Measurements from ENCODE around the gene CDCP2.

Gene CDCP2

GRCh38 chr1:54165146-54165545 is 12.3 kb upstream of the CDCP2 start:
- H3K4me1 ChIP-seq (ENCODE audit: control insufficient read depth, low read depth, low read length): no peaks in the 10 kb centered on the region
- no peak overlapping the region for H3K27ac ChIP-seq (ENCODE audit: low read length)
- no peak overlapping the region for H3K9ac ChIP-seq (ENCODE audit: low read length)
- no peaks in the 10 kb centered on the region for H3K27me3 ChIP-seq (ENCODE audit: control insufficient read depth, insufficient read depth, low read length)
- no peak overlapping the region for H3K4me3 ChIP-seq (ENCODE audit: low read length)
- no peaks in the 10 kb centered on the region for H3K36me3 ChIP-seq (ENCODE audit: control insufficient read depth, low read depth, low read length)
- H3K9me3 ChIP-seq (ENCODE audit: control insufficient read depth, low read depth, low read length): no peaks in the 10 kb centered on the region

GRCh38 chr1:54163573-54163972 is 10.8 kb upstream of the CDCP2 start:
- Histone ChIP-seq H3K9ac (ENCODE audit: low read length) (no peak overlapping the region), H3K9me3 (ENCODE audit: control insufficient read depth, low read depth, low read length) (no peaks in the 10 kb centered on the region), H3K4me3 (ENCODE audit: low read length) (no peak overlapping the region), H3K4me1 (ENCODE audit: control insufficient read depth, low read depth, low read length) (no peaks in the 10 kb centered on the region), H3K27me3 (ENCODE audit: control insufficient read depth, insufficient read depth, low read length) (no peaks in the 10 kb centered on the region), H3K27ac (ENCODE audit: low read length) (no peak overlapping the region), H3K36me3 (ENCODE audit: control insufficient read depth, low read depth, low read length) (no peaks in the 10 kb centered on the region)

GRCh38 chr1:54163051-54163450 is 10.3 kb upstream of the CDCP2 start:
- no peak overlapping the region for H3K4me3 ChIP-seq (ENCODE audit: low read length)
- H3K4me1 ChIP-seq (ENCODE audit: control insufficient read depth, low read depth, low read length): no peaks in the 10 kb centered on the region
- H3K9me3 ChIP-seq (ENCODE audit: control insufficient read depth, low read depth, low read length): no peaks in the 10 kb centered on the region
- H3K27me3 ChIP-seq (ENCODE audit: control insufficient read depth, insufficient read depth, low read length): no peaks in the 10 kb centered on the region
- H3K36me3 ChIP-seq (ENCODE audit: control insufficient read depth, low read depth, low read length): no peaks in the 10 kb centered on the region
- no peak overlapping the region for H3K27ac ChIP-seq (ENCODE audit: low read length)
- H3K9ac ChIP-seq (ENCODE audit: low read length): no peak overlapping the region

- H3K9ac ChIP-seq (ENCODE audit: low read length): no peak overlapping the region
- H3K36me3 ChIP-seq (ENCODE audit: control insufficient read depth, low read depth, low read length): no peaks in the 10 kb centered on the region
- no peaks in the 10 kb centered on the region for H3K9me3 ChIP-seq (ENCODE audit: control insufficient read depth, low read depth, low read length)
- H3K4me3 ChIP-seq (ENCODE audit: low read length): no peak overlapping the region
- no peaks in the 10 kb centered on the region for H3K4me1 ChIP-seq (ENCODE audit: control insufficient read depth, low read depth, low read length)
- no peaks in the 10 kb centered on the region for H3K27me3 ChIP-seq (ENCODE audit: control insufficient read depth, insufficient read depth, low read length)
- no peak overlapping the region for H3K27ac ChIP-seq (ENCODE audit: low read length)
Measured at GRCh38 chr1:54161495-54162168, 8.8 kb upstream of the CDCP2 start.

- Histone ChIP-seq H3K4me1 (ENCODE audit: control insufficient read depth, low read depth, low read length) (no peaks in the 10 kb centered on the region), H3K9ac (ENCODE audit: low read length) (no peak overlapping the region), H3K27me3 (ENCODE audit: control insufficient read depth, insufficient read depth, low read length) (no peaks in the 10 kb centered on the region), H3K27ac (ENCODE audit: low read length) (no peak overlapping the region), H3K36me3 (ENCODE audit: control insufficient read depth, low read depth, low read length) (no peaks in the 10 kb centered on the region), H3K4me3 (ENCODE audit: low read length) (no peak overlapping the region), H3K9me3 (ENCODE audit: control insufficient read depth, low read depth, low read length) (no peaks in the 10 kb centered on the region)
Measured at GRCh38 chr1:54160351-54160750, 7.6 kb upstream of the CDCP2 start.

GRCh38 chr1:54159733-54160316 is 7.0 kb upstream of the CDCP2 start:
- no peaks in the 10 kb centered on the region for H3K27me3 ChIP-seq (ENCODE audit: control insufficient read depth, insufficient read depth, low read length)
- H3K9ac ChIP-seq (ENCODE audit: low read length): no peak overlapping the region
- H3K4me3 ChIP-seq (ENCODE audit: low read length): no peak overlapping the region
- H3K4me1 ChIP-seq (ENCODE audit: control insufficient read depth, low read depth, low read length): no peaks in the 10 kb centered on the region
- no peaks in the 10 kb centered on the region for H3K9me3 ChIP-seq (ENCODE audit: control insufficient read depth, low read depth, low read length)
- H3K27ac ChIP-seq (ENCODE audit: low read length): no peak overlapping the region
- H3K36me3 ChIP-seq (ENCODE audit: control insufficient read depth, low read depth, low read length): no peaks in the 10 kb centered on the region

- Histone ChIP-seq H3K36me3 (ENCODE audit: control insufficient read depth, low read depth, low read length) (no peaks in the 10 kb centered on the region), H3K4me1 (ENCODE audit: control insufficient read depth, low read depth, low read length) (peaks cover 10% of the 10 kb centered on the region), H3K9me3 (ENCODE audit: control insufficient read depth, low read depth, low read length) (no peaks in the 10 kb centered on the region), H3K9ac (ENCODE audit: low read length) (no peak overlapping the region), H3K4me3 (ENCODE audit: low read length) (no peak overlapping the region), H3K27me3 (ENCODE audit: control insufficient read depth, insufficient read depth, low read length) (no peaks in the 10 kb centered on the region), H3K27ac (ENCODE audit: low read length) (no peak overlapping the region)
Measured at GRCh38 chr1:54158071-54158470, 5.3 kb upstream of the CDCP2 start.

GRCh38 chr1:54157401-54157800 is 4.6 kb upstream of the CDCP2 start:
- no peak overlapping the region for H3K27ac ChIP-seq (ENCODE audit: low read length)
- H3K4me1 ChIP-seq (ENCODE audit: control insufficient read depth, low read depth, low read length): peaks cover 10% of the 10 kb centered on the region
- no peak overlapping the region for H3K4me3 ChIP-seq (ENCODE audit: low read length)
- no peaks in the 10 kb centered on the region for H3K36me3 ChIP-seq (ENCODE audit: control insufficient read depth, low read depth, low read length)
- no peak overlapping the region for H3K9ac ChIP-seq (ENCODE audit: low read length)
- no peaks in the 10 kb centered on the region for H3K27me3 ChIP-seq (ENCODE audit: control insufficient read depth, insufficient read depth, low read length)
- no peaks in the 10 kb centered on the region for H3K9me3 ChIP-seq (ENCODE audit: control insufficient read depth, low read depth, low read length)

GRCh38 chr1:54156986-54157385 is 4.2 kb upstream of the CDCP2 start:
- no peak overlapping the region for H3K27ac ChIP-seq (ENCODE audit: low read length)
- H3K27me3 ChIP-seq (ENCODE audit: control insufficient read depth, insufficient read depth, low read length): no peaks in the 10 kb centered on the region
- no peaks in the 10 kb centered on the region for H3K36me3 ChIP-seq (ENCODE audit: control insufficient read depth, low read depth, low read length)
- H3K9ac ChIP-seq (ENCODE audit: low read length): no peak overlapping the region
- no peaks in the 10 kb centered on the region for H3K9me3 ChIP-seq (ENCODE audit: control insufficient read depth, low read depth, low read length)
- H3K4me3 ChIP-seq (ENCODE audit: low read length): no peak overlapping the region
- peaks cover 10% of the 10 kb centered on the region for H3K4me1 ChIP-seq (ENCODE audit: control insufficient read depth, low read depth, low read length)

- no peak overlapping the region for H3K27ac ChIP-seq (ENCODE audit: low read length)
- H3K4me3 ChIP-seq (ENCODE audit: low read length): no peak overlapping the region
- H3K4me1 ChIP-seq (ENCODE audit: control insufficient read depth, low read depth, low read length): peaks cover 10% of the 10 kb centered on the region
- no peaks in the 10 kb centered on the region for H3K9me3 ChIP-seq (ENCODE audit: control insufficient read depth, low read depth, low read length)
- no peaks in the 10 kb centered on the region for H3K27me3 ChIP-seq (ENCODE audit: control insufficient read depth, insufficient read depth, low read length)
- no peak overlapping the region for H3K9ac ChIP-seq (ENCODE audit: low read length)
- H3K36me3 ChIP-seq (ENCODE audit: control insufficient read depth, low read depth, low read length): no peaks in the 10 kb centered on the region
Measured at GRCh38 chr1:54156201-54156600, 3.4 kb upstream of the CDCP2 start.

GRCh38 chr1:54153535-54154439 is 987 bp upstream of the CDCP2 start:
- H3K9ac ChIP-seq (ENCODE audit: low read length): no peak overlapping the region

More at GRCh38 chr1:54153535-54154439, 987 bp upstream of the CDCP2 start:
- Histone ChIP-seq H3K27ac (ENCODE audit: low read length) (no peak overlapping the region), H3K4me1 (ENCODE audit: control insufficient read depth, low read depth, low read length) (peaks cover 10% of the 10 kb centered on the region), H3K36me3 (ENCODE audit: control insufficient read depth, low read depth, low read length) (no peaks in the 10 kb centered on the region), H3K4me3 (ENCODE audit: low read length) (no peak overlapping the region), H3K9me3 (ENCODE audit: control insufficient read depth, low read depth, low read length) (no peaks in the 10 kb centered on the region), H3K27me3 (ENCODE audit: control insufficient read depth, insufficient read depth, low read length) (no peaks in the 10 kb centered on the region)
